Stimulated activated CD4-positive, alpha-beta T cell treated with anti-CD3 and anti-CD28 coated beads, Interleukin-4, amount 100 ng/mL, for 1 hour (primary cell): ENCODE results near the gene CSNK1A1.
A peak's percentile ranks its signal among the peaks of the same experiment; 100 is the strongest.
"Not testable (repeated sequence)": the region's sequence is repeated elsewhere in the genome, so short reads cannot be mapped to it uniquely, and the experiment has no call there.

ENCODE experiments used
- DNase-seq: peaks from one replicate; pipeline ENCODE4 v3.0.0-alpha.2; 2020

CSNK1A1 gene

GRCh38 chr5:149452665-149453617, 98.3 kb downstream of the CSNK1A1 start:
- DNase-seq = no peak

GRCh38 chr5:149452007-149452664, 99.1 kb downstream of the CSNK1A1 start:
- DNase-seq = no peak

- DNase-seq = no peak
These were observed 101.0 kb downstream of the CSNK1A1 start for GRCh38 chr5:149450199-149450598.

- DNase-seq = no peak
These were observed 102.2 kb downstream of the CSNK1A1 start for GRCh38 chr5:149448831-149449714.

- DNase-seq = no peak
These were observed 102.8 kb downstream of the CSNK1A1 start for GRCh38 chr5:149448431-149448830.

GRCh38 chr5:149447373-149448367, 103.6 kb downstream of the CSNK1A1 start:
- no peak for DNase-seq

GRCh38 chr5:149446794-149447193, 104.4 kb downstream of the CSNK1A1 start:
- not testable (repeated sequence) for DNase-seq

- no peak for DNase-seq
These were observed 105.4 kb downstream of the CSNK1A1 start for GRCh38 chr5:149445739-149446369.

- no peak for DNase-seq
These were observed 105.9 kb downstream of the CSNK1A1 start for GRCh38 chr5:149445343-149445738.

GRCh38 chr5:149444430-149444829, 106.8 kb downstream of the CSNK1A1 start:
- not testable (repeated sequence) for DNase-seq

- no peak for DNase-seq
These were observed 108.0 kb downstream of the CSNK1A1 start for GRCh38 chr5:149443210-149443609.

GRCh38 chr5:149442563-149443182, 108.6 kb downstream of the CSNK1A1 start:
- DNase-seq = peak; percentile 71
